Loucy (cell line): ENCODE measurements around the gene ANAPC2.
A peak's percentile ranks its signal among the peaks of the same experiment; 100 is the strongest.

Source experiments
- H2AFZ ChIP-seq: fragments of 200-600 bp; sonication (generic); 2 replicates; pipeline ENCODE4 v1.6.0; 2016; ENCODE audit warnings: antibody characterized with exemption, mild to moderate bottlenecking, low read length, moderate library complexity
- H3F3A ChIP-seq: fragments of 200-600 bp; 2 replicates; pipeline ENCODE4 v1.6.0; 2016; ENCODE audit warnings: antibody characterized with exemption, low read depth, mild to moderate bottlenecking
- H3K27me3 ChIP-seq: fragments of 200-600 bp; sonication (generic); 2 replicates; pipeline ENCODE4 v1.6.1; 2014; ENCODE audit warnings: low read length, mild to moderate bottlenecking; ENCODE audit not compliant: insufficient read depth, poor library complexity, severe bottlenecking
- H3K36me3 ChIP-seq: fragments of 200-600 bp; sonication (generic); 2 replicates; pipeline ENCODE4 v1.6.1; 2016; ENCODE audit warnings: low read length; ENCODE audit not compliant: insufficient read depth
- H3K4me1 ChIP-seq: fragments of 200-600 bp; sonication (generic); 2 replicates; pipeline ENCODE4 v1.5.1; 2014; ENCODE audit warnings: low read length, mild to moderate bottlenecking; ENCODE audit not compliant: insufficient read depth, poor library complexity, severe bottlenecking
- H3K4me2 ChIP-seq: fragments of 200-600 bp; sonication (generic); 2 replicates; pipeline ENCODE4 v1.6.0; 2014; ENCODE audit warnings: antibody characterized with exemption, low read length, low read depth, mild to moderate bottlenecking; ENCODE audit not compliant: poor library complexity, severe bottlenecking
- H3K4me3 ChIP-seq: fragments of 200-600 bp; sonication (generic); 2 replicates; pipeline ENCODE4 v1.5.1; 2014; ENCODE audit warnings: low read length, mild to moderate bottlenecking, mixed read lengths; ENCODE audit not compliant: poor library complexity, severe bottlenecking
- H3K79me2 ChIP-seq: fragments of 200-600 bp; sonication (generic); 2 replicates; pipeline ENCODE4 v1.6.1; 2014; ENCODE audit warnings: low read length; ENCODE audit not compliant: insufficient read depth
- H3K9ac ChIP-seq: fragments of 200-600 bp; sonication (generic); 2 replicates; pipeline ENCODE4 v1.6.0; 2014; ENCODE audit warnings: mild to moderate bottlenecking, low read depth, low read length, moderate library complexity; ENCODE audit not compliant: poor library complexity, severe bottlenecking
- H3K9me2 ChIP-seq: fragments of 200-600 bp; sonication (generic); replicated peaks from 2 replicates; pipeline ENCODE4 v1.6.1; 2016; ENCODE audit warnings: low read depth, low read length, mixed read lengths
- H3K9me3 ChIP-seq: fragments of 200-600 bp; sonication (generic); 2 replicates; pipeline ENCODE4 v1.6.1; 2014; ENCODE audit warnings: mild to moderate bottlenecking, antibody characterized with exemption, low read length, low read depth; ENCODE audit not compliant: insufficient read depth
- H4K20me1 ChIP-seq: fragments of 200-600 bp; sonication (generic); 2 replicates; pipeline ENCODE4 v1.6.0; 2014; ENCODE audit warnings: antibody characterized with exemption, low read length, mild to moderate bottlenecking; ENCODE audit not compliant: insufficient read depth, poor library complexity, severe bottlenecking
- CTCF ChIP-seq: fragments of 200-600 bp; sonication (generic); conservative IDR thresholded peaks from 2 replicates; pipeline ENCODE4 v1.5.1; 2014; ENCODE audit warnings: mild to moderate bottlenecking, antibody characterized with exemption, low read length
- EZH2phosphoT487 ChIP-seq: fragments of 200-600 bp; IDR thresholded peaks from 2 replicates; pipeline ENCODE4 v1.6.1; 2018; ENCODE audit warnings: antibody characterized with exemption, mild to moderate bottlenecking, moderate library complexity, borderline replicate concordance

Gene ANAPC2

DNA sequence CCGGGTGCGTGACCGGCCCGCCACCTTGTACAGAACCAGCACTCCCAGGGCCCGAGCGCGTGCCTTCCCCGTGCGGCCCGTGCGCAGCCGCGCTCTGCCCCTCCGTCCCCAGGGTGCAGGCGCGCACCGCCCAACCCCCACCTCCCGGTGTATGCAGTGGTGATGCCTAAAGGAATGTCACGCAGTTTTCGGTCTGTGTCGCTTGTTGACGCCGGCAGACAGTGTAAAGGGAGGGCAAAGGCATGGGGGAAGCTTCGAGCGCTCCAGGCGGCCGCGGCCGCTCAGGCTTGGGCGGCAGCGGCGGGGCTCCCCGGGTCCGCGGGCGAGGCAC is 19.8 kb downstream of the ANAPC2 start:
- Histone ChIP-seq H3K4me3 (peak overlapping the region; percentile 51), H3K27me3 (peaks cover 20% of the 10 kb centered on the region), H3K9me2 (no peaks in the 10 kb centered on the region), H4K20me1 (no peaks in the 10 kb centered on the region), H3F3A (no peaks in the 10 kb centered on the region), H3K9ac (no peak overlapping the region), H3K36me3 (no peaks in the 10 kb centered on the region), H3K9me3 (no peaks in the 10 kb centered on the region), H3K79me2 (no peaks in the 10 kb centered on the region), H3K4me2 (peak overlapping the region; percentile 71), H3K4me1 (peaks cover 8% of the 10 kb centered on the region), H2AFZ (no peak overlapping the region)
- TF ChIP-seq CTCF (no peak), EZH2phosphoT487 (no peak)

- Histone ChIP-seq H3K9me3 (no peaks in the 10 kb centered on the region), H3K9me2 (no peaks in the 10 kb centered on the region), H3K27me3 (peaks cover 20% of the 10 kb centered on the region), H3K4me1 (peaks cover 8% of the 10 kb centered on the region), H2AFZ (no peak overlapping the region; the same call in 1 of the 2 replicates), H3K4me3 (peak overlapping the region; percentile 38), H3K9ac (no peak overlapping the region), H3K36me3 (no peaks in the 10 kb centered on the region), H3K4me2 (peak overlapping the region; percentile 44), H3F3A (no peaks in the 10 kb centered on the region), H4K20me1 (no peaks in the 10 kb centered on the region), H3K79me2 (no peaks in the 10 kb centered on the region)
- no peak for TF ChIP-seq CTCF
- TF ChIP-seq EZH2phosphoT487 = no peak
Observed at GRCh38 chr9:137167747-137168572, 20.4 kb downstream of the ANAPC2 start.

GRCh38 chr9:137167277-137167746 is 21.0 kb downstream of the ANAPC2 start:
- H3K4me2 ChIP-seq = no peak overlapping the region
- no peaks in the 10 kb centered on the region for H3K9me3 ChIP-seq
- peaks cover 8% of the 10 kb centered on the region for H3K4me1 ChIP-seq
- no peaks in the 10 kb centered on the region for H3K79me2 ChIP-seq
- TF ChIP-seq CTCF (no peak), EZH2phosphoT487 (no peak)
- H3F3A ChIP-seq = no peaks in the 10 kb centered on the region
- no peak overlapping the region for H2AFZ ChIP-seq
- H3K27me3 ChIP-seq = peaks cover 20% of the 10 kb centered on the region
- no peaks in the 10 kb centered on the region for H3K9me2 ChIP-seq
- no peak overlapping the region for H3K9ac ChIP-seq
- H4K20me1 ChIP-seq = no peaks in the 10 kb centered on the region
- no peaks in the 10 kb centered on the region for H3K36me3 ChIP-seq
- H3K4me3 ChIP-seq = no peak overlapping the region
